HFF-Myc (cell line): Measurements from ENCODE around the gene SLC4A9.
A peak's percentile ranks its signal among the peaks of the same experiment; 100 is the strongest.

Experiments
- DNase-seq: peaks from one replicate; pipeline ENCODE4 v3.0.0-alpha.2; 2011; ENCODE audit warnings: low read depth; ENCODE audit errors: extremely low read depth
- H3K4me3 ChIP-seq: replicated peaks from 2 replicates; pipeline ENCODE4 v1.5.1; 2011; ENCODE audit warnings: low read depth, mild to moderate bottlenecking, control low read depth, low read length
- TF ChIP-seq, protein P1 (sequence below): IDR thresholded peaks from 2 replicates; pipeline ENCODE4 v1.5.1; 2012; ENCODE audit warnings: mild to moderate bottlenecking, low read depth, low read length, control low read depth; ENCODE audit errors: missing control alignments

Gene SLC4A9

DNA sequence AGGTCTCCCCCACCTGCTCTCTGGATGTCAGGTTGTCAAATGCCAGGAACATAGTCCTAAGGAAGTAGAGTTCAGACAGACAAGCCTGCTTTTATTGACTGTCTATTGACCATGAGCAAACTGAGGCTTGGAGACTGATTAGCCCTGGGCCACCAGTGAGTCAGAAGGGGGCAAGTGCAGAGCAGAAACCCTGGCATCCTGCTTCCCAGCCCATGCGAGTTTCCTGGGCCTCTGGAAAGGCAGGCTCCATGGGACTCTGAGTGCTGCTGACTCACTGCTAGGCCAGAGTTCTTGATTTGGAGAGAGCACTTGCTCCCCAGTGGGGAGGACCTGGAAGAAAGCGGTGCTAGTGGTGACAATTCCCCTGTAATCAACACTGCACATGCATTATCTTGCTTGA lies 10.8 kb upstream of the SLC4A9 start:
- no peak overlapping the region for H3K4me3 ChIP-seq
- TF ChIP-seq, protein P1, sequence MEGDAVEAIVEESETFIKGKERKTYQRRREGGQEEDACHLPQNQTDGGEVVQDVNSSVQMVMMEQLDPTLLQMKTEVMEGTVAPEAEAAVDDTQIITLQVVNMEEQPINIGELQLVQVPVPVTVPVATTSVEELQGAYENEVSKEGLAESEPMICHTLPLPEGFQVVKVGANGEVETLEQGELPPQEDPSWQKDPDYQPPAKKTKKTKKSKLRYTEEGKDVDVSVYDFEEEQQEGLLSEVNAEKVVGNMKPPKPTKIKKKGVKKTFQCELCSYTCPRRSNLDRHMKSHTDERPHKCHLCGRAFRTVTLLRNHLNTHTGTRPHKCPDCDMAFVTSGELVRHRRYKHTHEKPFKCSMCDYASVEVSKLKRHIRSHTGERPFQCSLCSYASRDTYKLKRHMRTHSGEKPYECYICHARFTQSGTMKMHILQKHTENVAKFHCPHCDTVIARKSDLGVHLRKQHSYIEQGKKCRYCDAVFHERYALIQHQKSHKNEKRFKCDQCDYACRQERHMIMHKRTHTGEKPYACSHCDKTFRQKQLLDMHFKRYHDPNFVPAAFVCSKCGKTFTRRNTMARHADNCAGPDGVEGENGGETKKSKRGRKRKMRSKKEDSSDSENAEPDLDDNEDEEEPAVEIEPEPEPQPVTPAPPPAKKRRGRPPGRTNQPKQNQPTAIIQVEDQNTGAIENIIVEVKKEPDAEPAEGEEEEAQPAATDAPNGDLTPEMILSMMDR: no peak
- no peak for DNase-seq

DNA sequence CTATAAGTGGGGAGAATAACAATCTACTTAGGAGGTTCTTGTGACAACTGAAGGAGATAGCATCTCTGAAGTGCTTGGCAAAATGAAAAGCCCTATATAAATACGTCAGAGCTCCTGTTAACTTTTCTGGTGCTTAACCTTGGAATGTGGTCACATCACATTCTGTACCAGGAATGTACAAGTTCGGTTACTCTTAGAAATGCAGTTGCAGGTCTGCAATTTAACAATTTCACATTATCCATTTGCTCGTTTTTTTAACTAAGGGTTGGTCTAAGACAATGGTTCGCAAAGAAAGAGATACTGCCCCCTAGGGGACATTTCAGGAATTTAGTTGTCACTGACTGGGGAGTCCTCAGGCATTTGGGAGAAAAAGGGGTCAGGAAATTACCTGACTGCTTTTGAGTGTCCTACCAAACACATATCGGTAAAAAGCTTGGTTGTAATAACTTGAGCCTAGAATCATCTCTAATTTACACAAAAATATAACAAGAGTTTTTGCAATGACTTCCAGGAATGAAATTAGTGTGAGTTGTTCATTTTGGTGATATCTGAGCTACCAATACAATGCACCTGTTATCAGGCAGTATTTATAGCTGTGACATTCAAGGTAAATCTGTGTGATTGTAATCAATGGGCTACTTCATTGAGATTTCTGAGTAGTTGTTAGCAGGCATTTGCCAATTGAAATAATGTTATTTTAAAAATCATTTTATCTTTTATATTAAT lies 8.2 kb upstream of the SLC4A9 start:
- TF ChIP-seq, protein P1: peak; percentile 77
- peak; percentile 60 for DNase-seq
- H3K4me3 ChIP-seq: no peak overlapping the region

DNA sequence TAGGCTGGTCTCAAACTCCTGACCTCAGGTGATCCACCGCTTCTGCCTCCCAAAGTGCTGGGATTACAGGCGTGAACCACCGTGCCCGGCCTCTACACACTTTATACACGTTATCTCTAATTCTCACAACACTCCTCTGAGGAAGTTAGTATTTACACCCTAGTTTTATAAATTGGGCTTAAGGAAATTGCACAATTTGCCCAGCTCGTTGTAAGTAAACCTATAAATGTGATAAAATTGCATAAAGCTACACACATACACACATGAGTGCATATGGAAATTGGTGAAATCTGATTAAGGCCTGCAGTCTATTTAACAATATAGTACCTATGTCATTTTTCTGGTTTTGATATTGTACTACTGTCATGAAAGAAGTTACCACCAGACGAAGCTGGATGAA lies 4.4 kb upstream of the SLC4A9 start:
- TF ChIP-seq, protein P1: no peak
- H3K4me3 ChIP-seq: no peak overlapping the region
- no peak for DNase-seq

- H3K4me3 ChIP-seq: no peak overlapping the region
- DNase-seq: no peak
- TF ChIP-seq, protein P1: no peak
These were observed 2.9 kb upstream of the SLC4A9 start for GRCh38 chr5:140356853-140357725.

GRCh38 chr5:140357726-140358093 lies 2.3 kb upstream of the SLC4A9 start:
- 0 out of 2 replicates have a peak overlapping the region, but pooled peaks have one; percentile 5 for H3K4me3 ChIP-seq
- TF ChIP-seq, protein P1: peak; percentile 95
- DNase-seq: peak; percentile 63

GRCh38 chr5:140358738-140359310 lies 1.2 kb upstream of the SLC4A9 start:
- no peak for DNase-seq
- TF ChIP-seq, protein P1: peak; percentile 69
- no peak overlapping the region for H3K4me3 ChIP-seq
